Sigmoid colon (tissue), 7 donors: ENCODE results near the gene SHOC1. TPM values are rescaled to one million over a fixed set of nuclear protein-coding genes. Genes with fewer than 3 reads are reported as not detected.
"Not testable (repeated sequence)": the region's sequence is repeated elsewhere in the genome, so short reads cannot be mapped to it uniquely, and the experiment has no call there.

ENCODE experiments used
- DNase-seq: peaks from one replicate; pipeline ENCODE4 v3.0.0-alpha.2; 2019
- H3K27ac ChIP-seq, 4 donors: fragments of 200-600 bp; sonication (generic); one replicate each; pipeline ENCODE4 v1.5.1; 2016 to 2019; ENCODE audit warnings: mild to moderate bottlenecking in 1 of 4
- H3K27me3 ChIP-seq, 3 donors: fragments of 200-600 bp; sonication (generic); one replicate each; pipeline ENCODE4 v1.5.1; 2019; ENCODE audit warnings: mild to moderate bottlenecking in 1 of 3
- H3K36me3 ChIP-seq, 4 donors: fragments of 200-600 bp; sonication (generic); one replicate each; pipeline ENCODE4 v1.5.1; 2016 to 2019
- H3K4me1 ChIP-seq, 4 donors: fragments of 200-600 bp; sonication (generic); one replicate each; pipeline ENCODE4 v1.5.1; 2017 to 2019
- H3K4me3 ChIP-seq, 4 donors: fragments of 200-600 bp; sonication (generic); one replicate each; pipeline ENCODE4 v1.5.1; 2017 to 2019; ENCODE audit warnings: mild to moderate bottlenecking in 2 of 4, moderate library complexity in 1 of 4
- H3K9me3 ChIP-seq, 4 donors: fragments of 200-600 bp in 3 of 4; sonication (generic) in 3 of 4; one replicate each; pipeline versions ENCODE4 v1.5.1 to v1.6.1; 2013 to 2019
- EP300 ChIP-seq, 4 donors: sonication (generic); formaldehyde crosslinking; IDR thresholded peaks; one replicate each; pipeline ENCODE4 v1.6.1; 2017; ENCODE audit warnings: antibody characterized with exemption in 4 of 4
- POLR2A ChIP-seq, 2 donors: fragments of 450-650 bp; IDR thresholded peaks; one replicate each; pipeline ENCODE4 v1.6.1; 2016; ENCODE audit warnings: antibody characterized with exemption in 2 of 2, mild to moderate bottlenecking in 2 of 2, moderate library complexity in 2 of 2
- POLR2AphosphoS5 ChIP-seq, 4 donors: sonication (generic); formaldehyde crosslinking; IDR thresholded peaks; one replicate each; pipeline ENCODE4 v1.6.1; 2017; ENCODE audit warnings: antibody characterized with exemption in 4 of 4
- WGBS, 2 donors: extraction: QIAGEN DNeasy Blood & Tissue Kit; methylation state at CpG; one replicate each; pipeline ENCODE4 v1.1.7; 2013; 5-methylcytosine and 5-hydroxymethylcytosine counted together
- intact Hi-C: fragments of 100-400 bp; cut with DNase I; formaldehyde crosslinking; loops from one replicate; pipeline ENCODE4 v1.15.1; 2023
- polyA plus RNA-seq, 3 donors: library from polyadenylated mRNA; stranded (reverse); fragments of 200-250 nt; gene quantifications; one replicate each; pipeline ENCODE4 v1.2.3, GENCODE V29; 2013
- total RNA-seq, 4 donors: library from RNA; depleted of rRNA; stranded (reverse); fragments of >200 nt; gene quantifications; one replicate each; pipeline ENCODE4 v1.1.0, GENCODE V29; 2016
- TF ChIP-seq, protein P1 (sequence below), 4 experiments: fragments of 450-650 bp in 3 of 4; fragments of 200-600 bp in 1 of 4; IDR thresholded peaks; one replicate each; pipeline ENCODE4 v1.5.1; 2016 to 2019; ENCODE audit warnings: antibody characterized with exemption in 4 of 4, mild to moderate bottlenecking in 3 of 4, moderate library complexity in 2 of 4
- donor health status: healthy with polysubstance abuse.
- donor health status: Bipolar disorder and iron deficiency.
- donor health status: healthy.

SHOC1 gene
- total and polyA plus RNA-seq, 7 donors: 0.03 TPM; not detected in 6

DNA sequence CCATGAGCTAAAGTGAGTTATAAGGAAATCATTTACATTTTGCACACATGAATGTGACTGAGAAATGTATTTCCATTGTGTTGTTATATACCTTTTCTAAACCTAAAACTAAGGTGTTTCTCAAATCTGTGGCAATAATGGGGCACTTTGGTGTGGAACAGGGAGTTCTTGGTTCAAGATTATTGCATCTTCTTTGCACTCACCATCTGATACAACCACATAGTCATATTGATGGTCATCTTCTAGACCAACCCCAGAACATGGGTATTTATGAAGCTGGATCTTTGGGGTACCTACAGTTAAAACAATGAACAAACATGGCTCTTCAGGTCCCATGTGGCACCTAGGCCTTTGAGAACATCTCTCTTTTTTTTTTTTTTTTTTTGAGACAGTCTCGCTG is 24.6 kb upstream of the SHOC1 start:
- H3K36me3 ChIP-seq: no peaks in the 10 kb centered on the region
- TF ChIP-seq EP300 (IDR thresholded peaks at IDR 0.05): no peak
- TF ChIP-seq, protein P1, sequence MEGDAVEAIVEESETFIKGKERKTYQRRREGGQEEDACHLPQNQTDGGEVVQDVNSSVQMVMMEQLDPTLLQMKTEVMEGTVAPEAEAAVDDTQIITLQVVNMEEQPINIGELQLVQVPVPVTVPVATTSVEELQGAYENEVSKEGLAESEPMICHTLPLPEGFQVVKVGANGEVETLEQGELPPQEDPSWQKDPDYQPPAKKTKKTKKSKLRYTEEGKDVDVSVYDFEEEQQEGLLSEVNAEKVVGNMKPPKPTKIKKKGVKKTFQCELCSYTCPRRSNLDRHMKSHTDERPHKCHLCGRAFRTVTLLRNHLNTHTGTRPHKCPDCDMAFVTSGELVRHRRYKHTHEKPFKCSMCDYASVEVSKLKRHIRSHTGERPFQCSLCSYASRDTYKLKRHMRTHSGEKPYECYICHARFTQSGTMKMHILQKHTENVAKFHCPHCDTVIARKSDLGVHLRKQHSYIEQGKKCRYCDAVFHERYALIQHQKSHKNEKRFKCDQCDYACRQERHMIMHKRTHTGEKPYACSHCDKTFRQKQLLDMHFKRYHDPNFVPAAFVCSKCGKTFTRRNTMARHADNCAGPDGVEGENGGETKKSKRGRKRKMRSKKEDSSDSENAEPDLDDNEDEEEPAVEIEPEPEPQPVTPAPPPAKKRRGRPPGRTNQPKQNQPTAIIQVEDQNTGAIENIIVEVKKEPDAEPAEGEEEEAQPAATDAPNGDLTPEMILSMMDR (IDR thresholded peaks at IDR 0.05): no peak
- H3K4me3 ChIP-seq: no peak overlapping the region
- 100% methylated on average over 1 of the region's 1 CpG for WGBS, 2 donors
- H3K4me1 ChIP-seq: no peaks in the 10 kb centered on the region
- H3K27me3 ChIP-seq: no peaks in the 10 kb centered on the region
- no peak overlapping the region for H3K27ac ChIP-seq
- no peak for DNase-seq
- H3K9me3 ChIP-seq: no peaks in the 10 kb centered on the region
- intact Hi-C loops: no loop called here

DNA sequence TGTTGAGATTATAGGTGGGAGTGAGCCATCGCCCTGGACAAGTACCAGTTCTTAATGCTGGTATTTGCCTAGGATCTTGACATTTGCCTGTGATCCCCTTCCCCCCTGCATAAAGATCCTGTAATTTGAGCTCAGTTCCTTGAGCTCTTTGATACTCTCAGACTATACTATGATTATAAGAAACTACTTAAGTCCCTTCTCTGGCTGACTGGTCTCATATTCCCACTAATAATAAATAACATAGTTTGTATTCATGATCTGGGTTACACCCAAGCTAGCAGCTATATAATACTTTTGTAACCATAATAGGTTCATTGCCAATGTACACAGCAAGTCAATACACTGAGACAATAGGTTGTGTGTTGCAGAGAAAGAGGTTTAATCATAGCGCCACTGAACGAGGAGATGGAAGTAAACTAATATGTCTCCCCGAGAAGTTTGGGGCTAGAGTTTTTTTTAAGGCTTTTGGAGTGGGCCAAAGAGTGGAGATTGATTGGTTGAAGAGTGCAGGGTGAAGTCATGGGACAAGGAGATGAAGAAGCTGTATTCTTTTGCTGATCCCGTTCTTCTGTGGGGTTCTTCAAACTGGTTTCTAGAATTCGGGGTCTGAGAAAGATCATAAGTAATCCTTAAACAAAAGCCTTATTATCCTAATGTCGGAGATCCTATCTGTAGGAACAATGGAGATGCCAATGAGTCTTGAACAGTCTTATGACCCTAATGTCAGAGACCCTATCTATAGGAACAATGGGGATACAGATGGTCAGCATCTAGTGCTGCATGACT is 20.7 kb upstream of the SHOC1 start:
- Histone ChIP-seq H3K27ac (no peak overlapping the region), H3K4me3 (no peak overlapping the region), H3K27me3 (no peaks in the 10 kb centered on the region), H3K36me3 (no peaks in the 10 kb centered on the region), H3K9me3 (no peaks in the 10 kb centered on the region), H3K4me1 (no peaks in the 10 kb centered on the region)
- WGBS, 2 donors: 57 to 87% methylated on average over 7 of the region's 7 CpGs
- TF ChIP-seq EP300 (IDR thresholded peaks at IDR 0.05): no peak
- TF ChIP-seq, protein P1 (IDR thresholded peaks at IDR 0.05): no peak
- no peak for TF ChIP-seq POLR2A (IDR thresholded peaks at IDR 0.05)
- TF ChIP-seq POLR2AphosphoS5 (IDR thresholded peaks at IDR 0.05): no peak
- intact Hi-C loops: no loop called here
- DNase-seq: no peak

DNA sequence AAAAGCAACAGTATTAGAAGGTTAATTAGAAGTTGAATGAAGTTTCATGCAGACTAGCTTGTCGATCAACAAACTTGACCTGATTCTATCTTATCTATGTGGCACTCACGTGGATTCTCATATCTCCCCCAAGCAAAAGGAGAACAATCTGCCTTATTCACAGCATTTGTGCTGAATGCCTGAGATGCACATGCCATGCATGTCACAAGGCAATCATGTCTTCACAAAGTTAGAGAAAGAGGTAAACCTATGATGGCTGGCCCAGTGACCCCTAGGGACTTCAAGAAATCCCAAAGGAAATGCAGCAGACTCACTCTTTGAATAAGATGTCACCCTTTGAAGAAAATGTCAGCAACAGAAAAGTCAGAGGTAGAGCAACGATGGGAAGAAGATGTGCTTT is 17.6 kb upstream of the SHOC1 start:
- intact Hi-C loops: no loop called here
- Histone ChIP-seq H3K27ac (no peak overlapping the region), H3K36me3 (no peaks in the 10 kb centered on the region), H3K9me3 (no peaks in the 10 kb centered on the region), H3K4me3 (no peak overlapping the region), H3K27me3 (no peaks in the 10 kb centered on the region), H3K4me1 (no peaks in the 10 kb centered on the region)
- TF ChIP-seq POLR2AphosphoS5 (IDR thresholded peaks at IDR 0.05) (no peak), EP300 (IDR thresholded peaks at IDR 0.05) (no peak), POLR2A (IDR thresholded peaks at IDR 0.05) (no peak)
- TF ChIP-seq, protein P1 (IDR thresholded peaks at IDR 0.05): no peak
- DNase-seq: no peak
- 92 to 94% methylated on average over 3 of the region's 3 CpGs for WGBS, 2 donors

DNA sequence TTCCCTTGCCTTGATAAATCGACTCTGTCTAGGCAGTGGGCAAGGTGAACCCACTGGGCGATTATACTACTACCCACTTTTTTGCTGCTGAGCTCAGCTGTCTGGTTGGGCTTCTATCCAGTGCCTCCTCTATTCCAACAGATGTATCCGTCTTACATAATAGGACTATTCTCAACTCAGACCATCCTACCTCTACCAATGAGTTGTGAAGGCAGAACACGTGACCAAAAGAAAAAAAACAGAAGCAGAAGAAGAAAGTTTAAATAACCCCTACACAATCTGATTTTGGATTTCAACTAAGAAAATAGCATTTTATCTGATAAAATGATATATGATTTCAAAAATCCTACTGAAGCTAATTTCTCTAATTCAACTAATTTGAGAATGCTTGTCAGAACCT is 16.2 kb upstream of the SHOC1 start:
- intact Hi-C loops: no loop called here
- Histone ChIP-seq H3K9me3 (no peaks in the 10 kb centered on the region), H3K27ac (no peak overlapping the region), H3K36me3 (no peaks in the 10 kb centered on the region), H3K4me1 (no peaks in the 10 kb centered on the region), H3K27me3 (no peaks in the 10 kb centered on the region), H3K4me3 (no peak overlapping the region)
- no peak for DNase-seq
- TF ChIP-seq POLR2AphosphoS5 (IDR thresholded peaks at IDR 0.05) (no peak), POLR2A (IDR thresholded peaks at IDR 0.05) (no peak), EP300 (IDR thresholded peaks at IDR 0.05) (no peak)
- TF ChIP-seq, protein P1 (IDR thresholded peaks at IDR 0.05): no peak
- WGBS, 2 donors: 94 to 95% methylated on average over 4 of the region's 4 CpGs

DNA sequence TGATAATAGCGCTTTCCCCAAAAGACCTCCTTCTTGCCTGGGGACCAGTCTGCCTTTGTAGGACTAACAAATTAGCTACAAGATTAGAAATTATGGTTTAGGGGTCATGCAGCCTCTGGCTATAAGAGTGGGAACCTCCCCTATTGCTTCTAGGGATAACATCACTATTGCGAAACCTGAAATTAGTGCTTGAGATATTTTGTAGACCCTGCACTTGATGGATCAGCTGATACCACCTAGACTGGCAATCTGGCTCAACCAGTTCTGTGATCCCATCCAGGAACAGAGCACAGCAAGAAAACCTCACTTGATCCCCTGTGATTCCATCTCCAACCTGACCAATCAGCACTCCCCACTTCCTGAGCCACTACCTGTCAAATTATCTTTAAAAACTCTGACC is 15.7 kb upstream of the SHOC1 start:
- H3K27me3 ChIP-seq: not testable (repeated sequence)

More for the DNA sequence above, 15.7 kb upstream of the SHOC1 start:
- H3K36me3 ChIP-seq, DNase-seq, H3K4me1 ChIP-seq, H3K9me3 ChIP-seq, H3K4me3 ChIP-seq, H3K27ac ChIP-seq, intact Hi-C loops: not testable (repeated sequence)
- WGBS, 2 donors: 95 to 99% methylated on average over 2 of the region's 2 CpGs
